ENCODE data around the gene MCUR1. TPM values are rescaled to one million over a fixed set of nuclear protein-coding genes. Genes with fewer than 3 reads are reported as not detected.

The MCUR1 gene
- total and polyA plus RNA-seq, 9 of the 15 experiments (the other 6 are each of a cell fraction or from before 2014, with no cell fraction given): 5.1 to 60.2 (median 41.4) TPM

- H3K9me1 ChIP-seq (ENCODE audit: control insufficient read depth, insufficient read depth, low read length): no peaks in the 10 kb centered on the region
- H3K4me3 ChIP-seq: no peak overlapping the region
- intact Hi-C loops (cut with micrococcal nuclease): no loop called here
- TF ChIP-seq YY1 (IDR thresholded peaks at IDR 0.05; ENCODE audit: borderline replicate concordance in 1 of 3, control insufficient read depth in 1 of 3, extremely low read depth in 1 of 3, insufficient read depth in 3 of 3, insufficient read length in 1 of 3, insufficient replicate concordance in 2 of 3, low read depth in 1 of 3, low read length in 2 of 3): peak in 1 of 3 experiments; percentile 24
- no peak for TF ChIP-seq SRF (CRISPR knock-in tag; IDR thresholded peaks at IDR 0.05)
- ChIA-PET POLR2A (no interaction called here), CTCF (ENCODE audit: low intra/inter-chr PET ratio) (no interaction called here)
- BruUV-seq (replicated peaks): no TSS peak
- H2AFZ ChIP-seq (ENCODE audit: low read depth, low read length): no peak overlapping the region
- DNase-seq (ENCODE audit: extremely low read depth in 1 of 4, low spot score in 3 of 4) (no peak), ATAC-seq (no peak), FAIRE-seq (no peak)
- no peaks in the 10 kb centered on the region for H3K27me3 ChIP-seq (ENCODE audit: control insufficient read depth in 2 of 2, insufficient read depth in 2 of 2, low read length in 2 of 2)
- 55% methylated on average over 7 of the region's 7 CpGs for WGBS (ENCODE audit: insufficient coverage, low coverage, missing lambda C conversion rate)
- H3K27ac ChIP-seq (ENCODE audit: extremely low read depth, low read depth, low read length): no peak overlapping the region
- no peaks in the 10 kb centered on the region for H4K20me1 ChIP-seq (replicated peaks; ENCODE audit: control insufficient read depth, insufficient read depth, low read length)
- no peak overlapping the region for H3K9ac ChIP-seq (ENCODE audit: insufficient read depth in 1 of 2, low read depth in 2 of 2, low read length in 2 of 2)
- no peaks in the 10 kb centered on the region for H3K36me3 ChIP-seq (ENCODE audit: control insufficient read depth, insufficient read depth, low read length)
- H3K79me2 ChIP-seq (ENCODE audit: control insufficient read depth, insufficient read depth, low read length): no peaks in the 10 kb centered on the region
- no peak overlapping the region for H3K4me2 ChIP-seq (ENCODE audit: insufficient read depth, low read length)
- no peaks in the 10 kb centered on the region for H3K9me3 ChIP-seq (replicated peaks; ENCODE audit: control insufficient read depth, insufficient read depth, low read depth, low read length)
- in situ Hi-C loops (cut with MboI): no loop called here
- no peaks in the 10 kb centered on the region; a peak in 1 of 5 replicates for H3K4me1 ChIP-seq (replicated peaks in 1 of 2; ENCODE audit: control insufficient read depth in 2 of 2, insufficient read depth in 2 of 2, low read length in 2 of 2)
Measured at GRCh38 chr6:13831615-13832014, 17.3 kb upstream of the MCUR1 start.

- ATAC-seq (no peak), DNase-seq (ENCODE audit: extremely low read depth in 1 of 4, low spot score in 3 of 4) (no peak), FAIRE-seq (no peak)
- no peak overlapping the region for H3K4me2 ChIP-seq (ENCODE audit: insufficient read depth, low read length)
- no peak for TF ChIP-seq ZNF197 (CRISPR knock-in tag; IDR thresholded peaks at IDR 0.05; ENCODE audit: low read depth)
- no peak for TF ChIP-seq NCOR1 (IDR thresholded peaks at IDR 0.05)
- no peak for TF ChIP-seq AFF1 (IDR thresholded peaks at IDR 0.05; ENCODE audit: low read depth in 1 of 2, partially characterized antibody in 2 of 2)
- no peak for TF ChIP-seq DNMT1 (IDR thresholded peaks at IDR 0.05)
- TF ChIP-seq TAF1 (IDR thresholded peaks at IDR 0.05; ENCODE audit: control insufficient read depth, extremely low read depth, insufficient read depth, low read length, severe bottlenecking): no peak
- TF ChIP-seq YBX1 (IDR thresholded peaks at IDR 0.05): no peak
- no peak for TF ChIP-seq ZKSCAN8 (CRISPR knock-in tag; IDR thresholded peaks at IDR 0.05)
- no peak for TF ChIP-seq PML (IDR thresholded peaks at IDR 0.05; ENCODE audit: low read length)
- no peaks in the 10 kb centered on the region for H3K27me3 ChIP-seq (ENCODE audit: control insufficient read depth in 2 of 2, insufficient read depth in 2 of 2, low read length in 2 of 2)
- H2AFZ ChIP-seq (ENCODE audit: low read depth, low read length): no peak overlapping the region
- POLR2A ChIA-PET: interaction anchor here (0.6 kb wide), 1 partner anchor 1577 kb away, joined by 3 read pairs; no protein-coding TSS in a partner anchor
- no peaks in the 10 kb centered on the region for H3K9me1 ChIP-seq (ENCODE audit: control insufficient read depth, insufficient read depth, low read length)
- H3K36me3 ChIP-seq (ENCODE audit: control insufficient read depth, insufficient read depth, low read length): no peaks in the 10 kb centered on the region
- no peaks in the 10 kb centered on the region for H3K79me2 ChIP-seq (ENCODE audit: control insufficient read depth, insufficient read depth, low read length)
- H3K9me3 ChIP-seq (replicated peaks; ENCODE audit: control insufficient read depth, insufficient read depth, low read depth, low read length): no peaks in the 10 kb centered on the region
- BruUV-seq (replicated peaks): no TSS peak
- 29% methylated on average over 3 of the region's 4 CpGs for WGBS (ENCODE audit: insufficient coverage, low coverage, missing lambda C conversion rate)
- CTCF ChIA-PET (ENCODE audit: low intra/inter-chr PET ratio): no interaction called here
- no peaks in the 10 kb centered on the region; a peak in 1 of 5 replicates for H3K4me1 ChIP-seq (replicated peaks in 1 of 2; ENCODE audit: control insufficient read depth in 2 of 2, insufficient read depth in 2 of 2, low read length in 2 of 2)
- H3K9ac ChIP-seq (ENCODE audit: insufficient read depth in 1 of 2, low read depth in 2 of 2, low read length in 2 of 2): no peak overlapping the region
- intact Hi-C loops (cut with micrococcal nuclease): no loop called here
- in situ Hi-C loops (cut with MboI): no loop called here
- no peak overlapping the region for H3K4me3 ChIP-seq
- H4K20me1 ChIP-seq (replicated peaks; ENCODE audit: control insufficient read depth, insufficient read depth, low read length): no peaks in the 10 kb centered on the region
- no peak overlapping the region for H3K27ac ChIP-seq (ENCODE audit: extremely low read depth, low read depth, low read length)
Measured at GRCh38 chr6:13830803-13831202, 16.4 kb upstream of the MCUR1 start.

Measured in K562 (cell line).